ENCODE data around the gene FXN. TPM values are rescaled to one million over a fixed set of nuclear protein-coding genes. Genes with fewer than 3 reads are reported as not detected.

FXN gene
- total and polyA plus RNA-seq, 2 experiments from 2014 or later, result 12.2 to 31.5 TPM

GRCh38 chr9:69076550-69076949 lies 41.0 kb downstream of the FXN start:
- Histone ChIP-seq H3K9me2 (replicated peaks; ENCODE audit: insufficient read depth) (no peaks in the 10 kb centered on the region), H3K4me1 (ENCODE audit: insufficient read depth) (no peaks in the 10 kb centered on the region), H3K4me2 (no peak overlapping the region), H3K9me3 (ENCODE audit: low read depth) (no peaks in the 10 kb centered on the region), H3K4me3 (no peak overlapping the region), H3K36me3 (replicated peaks; ENCODE audit: insufficient read depth, low read depth) (no peaks in the 10 kb centered on the region), H2AFZ (no peak overlapping the region), H3K27me3 (no peaks in the 10 kb centered on the region), H4K20me1 (ENCODE audit: insufficient read depth, poor library complexity, severe bottlenecking) (no peaks in the 10 kb centered on the region), H3K27ac (no peak overlapping the region), H3K79me2 (no peaks in the 10 kb centered on the region)
- no peak for DNase-seq (ENCODE audit: low spot score)
- TF ChIP-seq EZH2 (IDR thresholded peaks at IDR 0.05; ENCODE audit: borderline replicate concordance), result no peak
- TF ChIP-seq EZH2phosphoT487 (IDR thresholded peaks at IDR 0.05; ENCODE audit: low read depth, severe bottlenecking, unreplicated experiment), result no peak
- TF ChIP-seq CTCF (IDR thresholded peaks at IDR 0.05; ENCODE audit: poor library complexity), result no peak
- WGBS (ENCODE audit: low lambda C conversion rate, missing lambda C conversion rate), result 95% methylated on average over 5 of the region's 5 CpGs

- no peaks in the 10 kb centered on the region for H3K36me3 ChIP-seq (replicated peaks; ENCODE audit: insufficient read depth, low read depth)
- DNase-seq (ENCODE audit: low spot score), result no peak
- TF ChIP-seq EZH2phosphoT487 (IDR thresholded peaks at IDR 0.05; ENCODE audit: low read depth, severe bottlenecking, unreplicated experiment) (no peak), EZH2 (IDR thresholded peaks at IDR 0.05; ENCODE audit: borderline replicate concordance) (no peak), CTCF (IDR thresholded peaks at IDR 0.05; ENCODE audit: poor library complexity) (no peak)
- H3K4me3 ChIP-seq, result no peak overlapping the region
- H3K79me2 ChIP-seq, result no peaks in the 10 kb centered on the region
- H3K4me1 ChIP-seq (ENCODE audit: insufficient read depth), result no peaks in the 10 kb centered on the region
- WGBS (ENCODE audit: low lambda C conversion rate, missing lambda C conversion rate), result 76% methylated on average over 2 of the region's 2 CpGs
- no peak overlapping the region for H3K27ac ChIP-seq
- H3K9me2 ChIP-seq (replicated peaks; ENCODE audit: insufficient read depth), result no peaks in the 10 kb centered on the region
- H3K9me3 ChIP-seq (ENCODE audit: low read depth), result no peaks in the 10 kb centered on the region
- no peak overlapping the region for H3K4me2 ChIP-seq
- no peaks in the 10 kb centered on the region for H3K27me3 ChIP-seq
- no peak overlapping the region for H2AFZ ChIP-seq
- H4K20me1 ChIP-seq (ENCODE audit: insufficient read depth, poor library complexity, severe bottlenecking), result no peaks in the 10 kb centered on the region
Measured at GRCh38 chr9:69078069-69078468, 42.5 kb downstream of the FXN start.

DNA sequence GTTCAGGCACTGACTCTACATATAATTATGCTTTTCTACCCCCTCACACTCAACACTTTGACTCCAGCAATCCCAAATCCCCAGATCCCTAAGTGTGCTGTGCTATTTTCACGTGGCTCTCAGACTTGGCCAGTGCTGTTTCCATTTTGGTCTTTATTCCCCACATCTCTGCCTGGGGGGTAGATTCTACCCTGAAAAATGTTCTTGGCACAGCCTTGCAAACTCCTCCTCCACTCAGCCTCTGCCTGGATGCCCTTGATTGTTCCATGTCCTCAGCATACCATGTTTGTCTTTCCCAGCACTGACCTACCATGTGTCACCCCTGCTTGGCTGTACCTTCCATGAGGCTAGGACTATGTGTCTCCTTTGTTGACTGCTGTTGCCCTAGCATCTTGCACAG lies 43.0 kb downstream of the FXN start:
- no peaks in the 10 kb centered on the region for H3K27me3 ChIP-seq
- TF ChIP-seq EZH2phosphoT487 (IDR thresholded peaks at IDR 0.05; ENCODE audit: low read depth, severe bottlenecking, unreplicated experiment) (no peak), EZH2 (IDR thresholded peaks at IDR 0.05; ENCODE audit: borderline replicate concordance) (no peak), CTCF (IDR thresholded peaks at IDR 0.05; ENCODE audit: poor library complexity) (no peak)
- H4K20me1 ChIP-seq (ENCODE audit: insufficient read depth, poor library complexity, severe bottlenecking), result no peaks in the 10 kb centered on the region
- H3K9me2 ChIP-seq (replicated peaks; ENCODE audit: insufficient read depth), result no peaks in the 10 kb centered on the region
- H3K27ac ChIP-seq, result no peak overlapping the region
- no peak overlapping the region for H2AFZ ChIP-seq
- 65% methylated on average over 1 of the region's 1 CpG for WGBS (ENCODE audit: low lambda C conversion rate, missing lambda C conversion rate)
- no peaks in the 10 kb centered on the region for H3K79me2 ChIP-seq
- no peak overlapping the region for H3K4me2 ChIP-seq
- H3K9me3 ChIP-seq (ENCODE audit: low read depth), result no peaks in the 10 kb centered on the region
- no peak overlapping the region for H3K4me3 ChIP-seq
- H3K4me1 ChIP-seq (ENCODE audit: insufficient read depth), result no peaks in the 10 kb centered on the region
- DNase-seq (ENCODE audit: low spot score), result no peak
- H3K36me3 ChIP-seq (replicated peaks; ENCODE audit: insufficient read depth, low read depth), result no peaks in the 10 kb centered on the region

GRCh38 chr9:69079186-69079585 lies 43.6 kb downstream of the FXN start:
- Histone ChIP-seq H3K27ac (no peak overlapping the region), H2AFZ (no peak overlapping the region), H3K79me2 (no peaks in the 10 kb centered on the region), H3K36me3 (replicated peaks; ENCODE audit: insufficient read depth, low read depth) (no peaks in the 10 kb centered on the region), H3K4me3 (no peak overlapping the region), H4K20me1 (ENCODE audit: insufficient read depth, poor library complexity, severe bottlenecking) (no peaks in the 10 kb centered on the region), H3K9me2 (replicated peaks; ENCODE audit: insufficient read depth) (no peaks in the 10 kb centered on the region), H3K4me1 (ENCODE audit: insufficient read depth) (no peaks in the 10 kb centered on the region), H3K27me3 (no peaks in the 10 kb centered on the region), H3K9me3 (ENCODE audit: low read depth) (no peaks in the 10 kb centered on the region), H3K4me2 (no peak overlapping the region)
- no peak for TF ChIP-seq EZH2 (IDR thresholded peaks at IDR 0.05; ENCODE audit: borderline replicate concordance)
- no peak for TF ChIP-seq CTCF (IDR thresholded peaks at IDR 0.05; ENCODE audit: poor library complexity)
- TF ChIP-seq EZH2phosphoT487 (IDR thresholded peaks at IDR 0.05; ENCODE audit: low read depth, severe bottlenecking, unreplicated experiment), result no peak
- no peak for DNase-seq (ENCODE audit: low spot score)

All from hepatocyte (in vitro differentiated cells).